ENCODE data around the gene FMN2. TPM values are rescaled to one million over a fixed set of nuclear protein-coding genes. Genes with fewer than 3 reads are reported as not detected.

The FMN2 gene
- total RNA-seq, 1 donor from 2014 or later: 13.2 TPM

DNA sequence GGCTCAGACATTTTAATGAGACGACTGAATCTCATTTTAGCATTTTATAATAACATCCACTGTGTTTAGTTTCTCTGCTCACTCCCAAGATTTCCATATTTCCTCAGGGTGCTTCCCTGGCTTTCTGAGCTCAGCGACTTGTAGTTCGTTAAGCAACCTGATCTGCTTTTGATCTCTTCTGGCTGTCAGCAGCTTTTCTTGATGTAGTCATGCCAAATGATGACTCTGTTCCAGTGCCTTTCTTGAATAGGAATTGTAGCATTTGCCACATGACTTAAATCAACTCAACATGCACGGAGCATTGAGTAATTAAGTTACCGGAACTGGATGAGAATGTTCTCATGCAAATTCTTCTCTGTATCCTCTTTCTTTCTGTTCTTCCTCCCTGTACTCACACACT lies 246.1 kb downstream of the FMN2 start:
- Mint-ChIP-seq H3K9me3 (no peaks in the 10 kb centered on the region), H3K27ac (ENCODE audit: unreplicated experiment) (no peak overlapping the region), H3K36me3 (ENCODE audit: low read depth) (peaks cover 4% of the 10 kb centered on the region), H3K4me1 (peaks cover 8% of the 10 kb centered on the region), H3K4me3 (no peak overlapping the region), H3K27me3 (ENCODE audit: low read depth) (no peaks in the 10 kb centered on the region)
- no peak for DNase-seq (ENCODE audit: low read depth, low spot score)
- TF ChIP-seq, protein P1, sequence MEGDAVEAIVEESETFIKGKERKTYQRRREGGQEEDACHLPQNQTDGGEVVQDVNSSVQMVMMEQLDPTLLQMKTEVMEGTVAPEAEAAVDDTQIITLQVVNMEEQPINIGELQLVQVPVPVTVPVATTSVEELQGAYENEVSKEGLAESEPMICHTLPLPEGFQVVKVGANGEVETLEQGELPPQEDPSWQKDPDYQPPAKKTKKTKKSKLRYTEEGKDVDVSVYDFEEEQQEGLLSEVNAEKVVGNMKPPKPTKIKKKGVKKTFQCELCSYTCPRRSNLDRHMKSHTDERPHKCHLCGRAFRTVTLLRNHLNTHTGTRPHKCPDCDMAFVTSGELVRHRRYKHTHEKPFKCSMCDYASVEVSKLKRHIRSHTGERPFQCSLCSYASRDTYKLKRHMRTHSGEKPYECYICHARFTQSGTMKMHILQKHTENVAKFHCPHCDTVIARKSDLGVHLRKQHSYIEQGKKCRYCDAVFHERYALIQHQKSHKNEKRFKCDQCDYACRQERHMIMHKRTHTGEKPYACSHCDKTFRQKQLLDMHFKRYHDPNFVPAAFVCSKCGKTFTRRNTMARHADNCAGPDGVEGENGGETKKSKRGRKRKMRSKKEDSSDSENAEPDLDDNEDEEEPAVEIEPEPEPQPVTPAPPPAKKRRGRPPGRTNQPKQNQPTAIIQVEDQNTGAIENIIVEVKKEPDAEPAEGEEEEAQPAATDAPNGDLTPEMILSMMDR (conservative IDR thresholded peaks at IDR 0.05): no peak

- Mint-ChIP-seq H3K4me1 (peaks cover 7% of the 10 kb centered on the region), H3K27ac (ENCODE audit: unreplicated experiment) (peak overlapping the region; percentile 72), H3K4me3 (no peak overlapping the region), H3K9me3 (no peaks in the 10 kb centered on the region), H3K27me3 (ENCODE audit: low read depth) (no peaks in the 10 kb centered on the region), H3K36me3 (ENCODE audit: low read depth) (peaks cover 4% of the 10 kb centered on the region)
- DNase-seq (ENCODE audit: low read depth, low spot score): no peak
- TF ChIP-seq, protein P1 (conservative IDR thresholded peaks at IDR 0.05): no peak
Measured at GRCh38 chr1:240338837-240339236, 247.2 kb downstream of the FMN2 start.

GRCh38 chr1:240341365-240342250 lies 249.9 kb downstream of the FMN2 start:
- no peaks in the 10 kb centered on the region for H3K27me3 Mint-ChIP-seq (ENCODE audit: low read depth)
- no peak for DNase-seq (ENCODE audit: low read depth, low spot score)
- TF ChIP-seq, protein P1 (conservative IDR thresholded peaks at IDR 0.05): no peak
- peaks cover 4% of the 10 kb centered on the region for H3K36me3 Mint-ChIP-seq (ENCODE audit: low read depth)
- H3K4me3 Mint-ChIP-seq: no peak overlapping the region
- H3K9me3 Mint-ChIP-seq: no peaks in the 10 kb centered on the region
- H3K27ac Mint-ChIP-seq (ENCODE audit: unreplicated experiment): no peak overlapping the region
- H3K4me1 Mint-ChIP-seq: peaks cover 7% of the 10 kb centered on the region

GRCh38 chr1:240342251-240342625 lies 250.6 kb downstream of the FMN2 start:
- TF ChIP-seq, protein P1 (conservative IDR thresholded peaks at IDR 0.05): no peak
- Mint-ChIP-seq H3K27ac (ENCODE audit: unreplicated experiment) (no peak overlapping the region), H3K4me1 (peaks cover 7% of the 10 kb centered on the region), H3K36me3 (ENCODE audit: low read depth) (peaks cover 4% of the 10 kb centered on the region), H3K4me3 (no peak overlapping the region), H3K9me3 (no peaks in the 10 kb centered on the region), H3K27me3 (ENCODE audit: low read depth) (no peaks in the 10 kb centered on the region)
- no peak for DNase-seq (ENCODE audit: low read depth, low spot score)

- Mint-ChIP-seq H3K4me1 (no peaks in the 10 kb centered on the region), H3K27ac (ENCODE audit: unreplicated experiment) (no peak overlapping the region), H3K4me3 (no peak overlapping the region)
Measured at GRCh38 chr1:240343045-240343444, 251.4 kb downstream of the FMN2 start.

More at GRCh38 chr1:240343045-240343444, 251.4 kb downstream of the FMN2 start:
- TF ChIP-seq, protein P1 (conservative IDR thresholded peaks at IDR 0.05): no peak
- no peak for DNase-seq (ENCODE audit: low read depth, low spot score)
- Mint-ChIP-seq H3K36me3 (ENCODE audit: low read depth) (peaks cover 8% of the 10 kb centered on the region), H3K9me3 (peaks cover 2% of the 10 kb centered on the region), H3K27me3 (ENCODE audit: low read depth) (no peaks in the 10 kb centered on the region)
